Stimulated activated CD8-positive, alpha-beta memory T cell treated with anti-CD3 and anti-CD28 coated beads, Interleukin-12 subunit alpha, Interleukin-12 subunit beta, amount 100 ng/mL, for 4 hours (primary cell): ENCODE results near the gene PRKRIP1.
"Not testable (repeated sequence)": the region's sequence is repeated elsewhere in the genome, so short reads cannot be mapped to it uniquely, and the experiment has no call there.

Source experiments
- DNase-seq: peaks from one replicate; pipeline ENCODE4 v3.0.0-alpha.2; 2020; ENCODE audit warnings: low read depth

The PRKRIP1 gene

DNA sequence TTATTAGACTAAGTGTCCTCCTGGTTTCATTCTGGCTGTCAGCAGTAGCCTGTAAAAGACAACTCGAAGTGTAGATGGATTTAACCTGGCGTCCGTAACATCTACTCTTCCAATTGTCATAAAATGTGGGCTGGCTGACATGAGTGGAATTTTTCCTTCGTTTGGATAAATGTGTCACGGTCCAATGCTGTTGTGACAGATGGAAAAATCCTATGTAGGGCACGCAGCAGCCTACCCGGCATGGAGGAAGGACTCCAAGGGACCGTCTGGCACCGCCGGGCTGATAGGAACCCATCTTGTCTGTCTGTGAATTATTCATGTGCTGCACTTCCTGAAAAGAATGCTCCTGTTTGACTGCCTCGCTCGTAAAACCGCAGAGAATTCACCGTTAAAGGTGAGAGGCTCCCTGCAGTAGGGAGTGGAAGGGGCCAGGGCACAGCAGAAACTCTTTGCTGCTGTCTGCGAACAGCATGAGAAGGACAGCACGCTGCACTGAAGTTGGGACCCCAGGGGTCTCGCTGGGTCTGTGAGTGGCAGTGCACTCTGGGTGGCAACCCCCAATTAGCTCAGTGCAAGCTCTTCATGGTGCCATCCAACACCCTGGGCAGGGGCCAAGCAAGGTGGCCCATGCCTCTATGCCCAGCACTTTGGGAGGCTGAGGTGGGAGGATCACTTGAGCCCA is 35.6 kb downstream of the PRKRIP1 start:
- DNase-seq = peak; percentile 40

DNA sequence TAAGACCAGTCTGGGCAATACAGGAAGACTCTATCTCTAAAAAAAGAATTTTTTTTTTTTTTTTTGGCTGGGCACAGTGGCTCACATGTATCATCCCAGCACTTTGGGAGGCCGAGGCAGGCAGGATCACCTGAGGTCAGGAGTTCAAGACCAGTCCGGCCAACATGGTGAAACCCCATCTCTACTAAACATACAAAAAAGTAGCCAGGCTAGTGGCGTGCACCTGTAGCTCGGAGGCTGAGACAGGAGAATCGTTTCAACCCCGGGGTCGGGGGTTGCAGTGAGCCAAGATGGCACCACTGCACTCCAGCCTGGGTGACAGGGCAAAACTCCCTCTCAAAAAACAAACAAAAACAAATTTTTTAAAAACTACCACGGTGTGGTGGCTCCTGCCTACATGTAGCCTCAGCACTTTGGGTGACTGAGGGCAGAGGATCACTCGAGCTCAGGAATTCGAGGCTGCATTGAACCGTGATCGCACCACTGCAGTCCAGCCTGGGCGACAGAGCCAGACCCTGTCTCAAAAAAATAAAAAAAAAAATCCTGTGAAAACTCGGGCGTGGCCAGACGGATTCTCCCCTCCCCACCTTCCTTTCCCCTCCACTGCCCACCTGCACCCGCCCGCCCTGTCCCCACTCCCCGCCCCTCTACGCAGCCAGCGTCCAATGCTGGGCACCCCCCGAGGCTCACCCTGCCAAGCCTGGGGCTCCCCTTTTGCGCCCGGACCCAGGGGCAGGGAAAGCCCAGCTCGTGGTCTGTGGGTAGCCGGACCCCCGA is 36.5 kb downstream of the PRKRIP1 start:
- no peak for DNase-seq

DNA sequence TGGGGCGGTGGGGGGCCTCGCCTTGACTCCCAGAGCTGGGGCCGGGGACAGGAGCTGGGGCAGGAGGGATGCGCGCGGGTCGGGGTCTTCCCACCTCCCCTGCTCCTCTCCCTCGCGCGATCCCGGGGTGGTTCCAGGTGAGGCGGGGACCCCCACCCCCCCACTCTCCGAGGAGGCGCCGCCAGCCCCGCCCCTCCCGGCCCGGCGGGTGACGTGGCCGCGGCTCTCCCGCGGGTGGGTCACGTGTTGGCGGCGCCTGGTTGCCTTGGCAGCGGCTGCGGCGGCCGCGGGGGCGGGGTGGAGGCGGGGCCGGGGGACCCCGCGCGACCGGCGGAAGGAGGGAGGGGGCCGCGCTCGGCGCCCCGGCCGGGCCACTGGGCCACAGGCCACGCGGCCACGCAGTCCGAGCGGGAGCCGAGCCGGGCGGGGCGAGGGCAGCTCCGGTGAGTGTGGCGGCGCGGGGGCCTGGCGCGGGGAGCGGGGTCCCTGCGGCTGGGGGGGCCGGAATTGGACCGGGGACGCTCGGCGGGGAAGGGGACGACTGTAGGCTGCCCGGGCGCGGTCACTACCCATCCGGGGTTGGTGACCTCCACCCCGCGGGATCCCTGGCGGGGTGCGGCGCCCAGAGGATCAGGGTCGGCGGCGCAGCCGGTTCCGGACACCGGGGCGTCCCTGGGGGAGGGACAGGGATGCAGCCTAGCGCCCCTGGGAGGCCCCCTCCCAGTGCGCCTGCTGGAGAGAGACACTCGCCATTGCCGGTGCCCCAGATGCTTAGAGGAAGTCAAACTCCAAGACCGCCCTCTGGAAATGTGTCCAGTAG is 37.3 kb downstream of the PRKRIP1 start, which contains the start of gene ORAI2:
TSS of gene ORAI2 (plus strand) at position 357 of the 820 bp plus-strand sequence. CDS start 5,382 bp downstream, outside the sequence.
- DNase-seq = peak; percentile 88

DNA sequence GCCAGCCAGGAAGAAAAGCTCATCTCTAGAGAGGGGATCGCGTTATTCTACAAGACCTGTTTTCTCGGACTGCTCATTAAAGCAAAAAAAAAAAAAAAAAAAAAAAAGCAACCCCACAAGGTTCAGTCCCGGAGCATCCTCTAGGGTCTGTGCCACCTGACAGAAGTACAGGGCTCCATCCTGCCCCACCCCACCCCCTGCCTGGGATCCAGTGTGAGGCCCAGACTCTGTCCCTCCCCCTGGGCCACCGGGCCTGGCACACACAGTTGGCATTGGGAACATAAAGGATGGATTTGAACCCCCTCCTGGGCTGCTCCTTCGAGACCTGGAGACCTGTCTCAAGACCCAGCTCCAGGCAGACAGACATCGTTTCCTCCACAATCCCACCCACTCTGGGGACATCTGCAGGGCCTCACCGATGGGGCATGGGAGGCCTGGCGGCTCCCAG is 37.9 kb downstream of the PRKRIP1 start:
- no peak for DNase-seq

DNA sequence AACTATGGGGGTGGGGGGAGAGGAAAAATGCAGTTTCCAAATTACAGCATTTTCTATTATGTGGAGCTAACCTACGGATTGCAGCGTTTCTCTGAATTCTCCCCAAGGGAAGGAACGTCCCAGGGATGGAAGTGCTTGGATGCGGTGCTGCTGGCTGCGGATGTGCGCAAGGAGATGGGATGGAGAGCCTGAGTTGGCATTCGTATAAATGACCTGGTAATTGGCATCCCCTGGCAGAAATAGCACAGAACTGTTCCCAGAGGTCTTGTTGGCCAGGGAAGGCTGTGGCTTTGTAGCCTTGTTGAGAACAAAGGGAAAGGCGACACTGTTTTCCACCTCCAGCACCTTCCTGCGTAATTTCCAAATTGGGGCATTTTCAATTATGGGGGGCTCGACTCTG is 40.0 kb downstream of the PRKRIP1 start:
- DNase-seq = no peak

DNA sequence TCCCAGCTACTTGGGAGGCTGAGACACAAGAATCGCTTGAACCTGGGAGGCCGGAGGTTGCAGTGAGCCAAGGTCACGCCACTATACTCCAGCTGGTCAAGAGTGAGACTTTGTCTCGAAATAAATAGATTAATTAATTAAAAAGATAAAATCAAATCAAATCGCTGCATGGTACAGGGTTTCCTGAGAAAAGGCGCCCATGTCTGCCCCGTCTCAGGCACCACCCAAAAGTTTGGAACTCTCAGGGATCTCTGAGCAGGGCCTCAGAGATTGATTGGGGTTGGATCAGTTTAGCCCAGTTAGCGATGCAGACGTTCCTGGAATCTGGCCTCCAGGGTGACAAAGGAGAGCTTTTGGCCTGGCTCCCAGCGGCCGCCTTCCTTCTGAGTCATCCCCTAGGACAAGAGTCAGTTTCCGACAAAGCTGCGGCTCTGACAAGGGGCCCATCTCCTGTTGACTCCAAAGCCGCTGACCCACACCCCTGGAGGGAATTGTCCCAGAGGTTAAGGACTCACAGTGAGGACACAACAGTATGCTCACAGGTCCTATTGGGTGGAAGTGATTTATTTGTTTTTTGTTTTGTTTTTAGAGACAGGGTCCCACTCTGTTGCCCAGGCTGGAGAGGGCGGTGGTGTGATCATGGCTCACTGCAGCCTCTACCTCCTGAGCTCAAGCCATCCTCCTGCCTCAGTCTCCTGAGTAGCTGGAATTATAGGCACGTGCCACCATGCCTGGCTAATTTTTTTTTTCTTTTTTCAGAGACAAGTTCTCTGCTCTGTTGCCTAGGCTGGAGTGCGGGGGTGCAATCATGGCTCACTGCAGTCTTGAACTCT is 44.0 kb downstream of the PRKRIP1 start:
- DNase-seq = no peak

DNA sequence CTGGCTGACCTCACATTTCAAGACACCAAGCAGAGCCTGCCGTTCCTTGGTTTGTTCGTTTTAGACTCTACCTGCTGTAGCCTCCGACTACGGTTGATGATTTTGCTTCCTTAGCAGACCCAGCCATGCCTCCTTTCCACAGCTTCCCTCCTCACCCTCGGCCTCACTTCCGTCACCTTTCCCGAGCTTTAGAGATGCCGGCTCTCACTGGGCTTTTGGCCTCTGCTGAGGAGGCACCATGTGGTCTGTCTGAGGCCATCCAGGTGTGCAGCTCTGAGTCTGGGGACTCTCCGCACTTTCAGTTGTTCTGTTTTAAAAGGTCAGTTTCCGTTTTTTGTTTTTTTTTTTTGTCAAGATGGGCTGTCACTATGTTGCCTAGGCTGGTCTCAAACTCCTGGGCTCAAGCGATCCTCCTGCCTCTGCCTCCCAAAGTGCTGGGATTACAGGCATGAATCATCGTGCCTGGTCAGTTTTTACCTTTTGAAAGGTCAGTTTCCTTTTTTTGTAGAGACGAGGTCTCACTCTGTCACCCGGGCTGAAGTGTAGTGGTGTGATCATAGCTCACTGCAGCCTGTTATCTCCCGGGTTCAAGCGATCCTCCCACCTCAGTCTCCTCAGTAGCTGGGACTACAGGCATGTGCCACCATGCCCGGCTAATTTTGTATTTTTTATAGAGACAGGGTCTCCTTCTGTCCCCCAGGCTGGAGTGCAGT is 49.0 kb downstream of the PRKRIP1 start:
- DNase-seq = no peak

DNA sequence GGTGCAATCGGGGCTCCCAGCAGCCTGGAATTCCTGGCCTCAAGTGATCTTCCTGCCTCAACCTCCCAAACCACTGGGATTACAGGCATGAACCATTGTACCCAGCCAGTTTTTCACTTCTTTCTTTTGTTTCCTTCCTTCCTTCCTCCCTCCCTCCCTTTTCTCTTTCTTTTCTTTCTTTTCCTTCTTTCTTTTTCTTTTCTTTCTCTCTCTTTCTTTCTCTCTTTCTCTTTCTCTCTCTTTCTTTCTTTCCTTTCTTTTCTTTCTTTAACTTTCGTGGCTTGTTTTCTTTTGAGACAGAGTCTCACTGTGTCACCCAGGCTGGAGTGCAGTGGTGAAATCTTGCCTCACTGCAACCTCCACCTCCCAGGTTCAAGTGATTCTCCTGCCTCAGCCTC is 49.5 kb downstream of the PRKRIP1 start:
- DNase-seq = no peak

DNA sequence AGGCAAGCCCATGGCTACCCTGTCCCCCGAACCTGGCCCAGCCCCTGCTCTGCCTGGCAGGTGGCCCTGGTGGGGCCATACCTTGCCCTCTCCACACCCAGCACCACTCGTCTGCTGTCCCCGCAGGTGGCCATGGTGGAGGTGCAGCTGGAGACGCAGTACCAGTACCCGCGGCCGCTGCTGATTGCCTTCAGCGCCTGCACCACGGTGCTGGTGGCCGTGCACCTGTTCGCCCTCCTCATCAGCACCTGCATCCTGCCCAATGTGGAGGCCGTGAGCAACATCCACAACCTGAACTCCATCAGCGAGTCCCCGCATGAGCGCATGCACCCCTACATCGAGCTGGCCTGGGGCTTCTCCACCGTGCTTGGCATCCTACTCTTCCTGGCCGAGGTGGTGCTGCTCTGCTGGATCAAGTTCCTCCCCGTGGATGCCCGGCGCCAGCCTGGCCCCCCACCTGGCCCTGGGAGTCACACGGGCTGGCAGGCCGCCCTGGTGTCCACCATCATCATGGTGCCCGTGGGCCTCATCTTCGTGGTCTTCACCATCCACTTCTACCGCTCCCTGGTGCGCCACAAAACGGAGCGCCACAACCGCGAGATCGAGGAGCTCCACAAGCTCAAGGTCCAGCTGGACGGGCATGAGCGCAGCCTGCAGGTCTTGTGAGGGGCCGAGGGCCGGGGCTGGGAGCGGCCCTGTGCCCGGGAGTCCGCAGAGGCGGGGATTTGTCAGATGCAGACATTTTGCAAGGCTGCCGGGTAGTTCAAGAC is 50.4 kb downstream of the PRKRIP1 start:
- no peak for DNase-seq

DNA sequence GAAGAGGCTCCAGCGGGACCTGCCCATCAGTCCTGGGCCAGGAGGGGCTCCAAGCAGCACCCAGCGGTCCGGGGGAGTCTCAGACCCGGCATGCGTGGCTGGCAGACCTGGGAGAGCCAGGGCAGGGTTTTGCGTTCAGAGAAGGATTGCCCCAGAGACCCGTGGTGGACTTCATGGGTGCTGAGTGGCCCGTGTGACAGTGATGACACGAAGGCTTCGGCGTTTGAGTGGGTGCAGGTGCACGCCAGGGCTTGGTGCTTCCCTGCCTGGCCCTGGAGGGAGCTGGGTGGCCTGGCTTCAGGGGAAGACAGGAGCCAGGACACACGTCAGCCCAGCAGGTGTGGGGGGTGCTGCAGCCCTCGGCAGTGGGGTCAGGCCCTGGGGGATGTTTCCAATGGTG is 51.1 kb downstream of the PRKRIP1 start:
- no peak for DNase-seq

DNA sequence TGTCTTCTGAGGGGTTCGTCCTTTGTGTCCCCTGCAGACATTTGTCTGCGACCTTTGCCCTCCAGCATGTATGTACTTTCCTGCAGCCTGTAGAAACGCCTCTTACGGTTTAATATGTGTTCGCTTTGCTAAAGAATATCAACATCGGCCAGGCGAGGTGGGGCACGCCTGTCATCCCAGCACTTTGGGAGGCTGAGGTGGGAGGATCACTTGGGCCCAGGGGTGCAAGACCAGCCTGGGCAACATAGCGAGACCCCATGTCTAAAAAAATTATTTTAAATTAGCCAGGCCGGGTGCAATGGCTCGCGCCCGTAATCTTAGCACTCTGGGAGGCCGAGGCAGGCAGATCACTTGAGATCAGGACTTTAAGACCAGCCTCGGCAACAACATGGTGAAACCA is 53.0 kb downstream of the PRKRIP1 start:
- no peak for DNase-seq

DNA sequence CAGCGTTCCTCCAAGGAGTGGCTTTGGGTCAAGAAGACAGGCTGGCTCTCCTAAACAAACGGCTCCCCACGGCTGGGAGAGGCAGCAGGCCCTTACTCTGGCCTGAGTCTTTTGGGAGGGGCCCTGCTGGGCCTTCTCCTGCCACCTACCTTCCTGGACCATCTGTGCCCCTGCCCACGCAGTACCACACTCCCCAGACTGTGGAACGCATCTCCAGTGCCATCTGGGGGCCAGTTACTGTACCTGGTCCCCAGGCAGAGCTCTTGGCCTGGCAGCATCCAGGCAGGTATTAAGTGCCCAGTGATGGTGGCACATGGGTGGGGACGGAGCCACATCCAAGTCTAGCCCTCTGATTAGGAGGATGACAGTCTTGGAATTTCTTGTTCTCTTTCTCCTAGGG is 54.1 kb downstream of the PRKRIP1 start:
- DNase-seq = no peak

DNA sequence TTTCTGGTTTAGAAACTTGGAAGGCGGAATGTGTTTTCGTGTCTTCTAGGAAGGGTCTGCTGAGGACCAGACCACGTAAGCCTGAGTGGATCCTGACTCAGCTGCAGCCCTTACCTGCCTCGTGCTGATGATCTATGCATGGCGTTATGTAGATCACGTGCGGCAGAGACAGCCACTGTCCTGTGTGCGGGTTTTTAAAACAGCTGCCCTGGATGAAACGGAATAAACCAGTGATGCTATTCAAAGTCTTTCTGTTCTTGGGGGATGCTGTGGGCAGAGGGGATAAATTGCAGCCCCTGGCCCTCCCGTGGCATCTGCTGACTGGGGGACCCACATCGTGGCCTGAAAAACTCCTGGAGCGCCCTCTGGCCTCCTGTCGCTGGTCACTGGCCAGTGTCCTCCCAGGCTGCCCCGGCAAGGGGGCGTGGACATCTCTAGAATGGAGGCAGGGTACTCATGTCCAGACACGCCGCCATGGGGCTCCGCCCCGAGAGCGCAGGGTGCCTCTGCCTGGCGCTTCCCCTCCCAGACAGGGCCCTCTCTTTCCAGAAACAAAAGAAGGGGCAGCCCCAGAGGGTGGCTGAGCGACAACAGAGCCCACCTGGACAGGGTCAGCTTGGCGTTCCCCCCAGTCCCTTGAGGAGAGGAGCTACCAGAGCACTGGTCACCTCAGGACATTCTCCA is 55.4 kb downstream of the PRKRIP1 start:
- DNase-seq = no peak

DNA sequence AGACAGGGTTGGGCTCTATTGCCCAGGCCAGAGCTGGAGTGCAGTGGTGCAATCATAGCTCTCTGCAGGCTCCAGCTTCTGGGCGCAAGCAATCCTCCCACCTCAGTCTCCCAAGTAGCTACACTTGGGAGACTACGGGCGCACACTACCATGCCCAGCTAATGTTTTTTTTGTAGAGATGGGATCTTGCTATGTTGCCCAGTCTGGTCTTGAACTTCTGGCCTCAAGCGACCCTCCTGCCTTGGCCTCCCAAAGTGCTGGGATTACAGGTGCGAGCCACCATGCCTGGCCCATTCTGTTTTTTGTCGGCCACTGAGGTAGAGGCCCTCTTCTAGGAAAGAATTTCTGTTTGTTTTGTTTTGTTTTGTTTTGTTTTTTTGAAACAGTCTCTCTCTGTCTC is 56.3 kb downstream of the PRKRIP1 start:
- no peak for DNase-seq

DNA sequence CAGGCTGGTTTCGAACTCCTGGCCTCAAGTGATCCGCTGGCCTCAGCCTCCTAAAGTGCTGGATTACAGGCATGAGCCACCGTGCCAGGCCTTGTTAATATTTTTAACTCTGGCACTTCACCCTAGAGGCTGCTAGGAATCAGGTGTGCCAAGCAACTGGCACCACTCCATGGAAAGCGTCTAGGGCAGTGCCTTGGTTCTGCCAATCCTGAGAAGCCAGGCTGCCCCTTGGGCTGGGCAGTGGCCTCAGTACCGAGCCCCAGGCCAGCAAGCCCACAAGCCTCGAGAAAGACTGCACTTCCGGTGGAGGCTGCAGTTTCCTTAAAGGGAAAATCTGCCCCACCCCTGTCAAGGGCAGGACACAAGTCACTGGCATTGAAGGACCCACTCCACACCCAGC is 57.2 kb downstream of the PRKRIP1 start:
- no peak for DNase-seq

DNA sequence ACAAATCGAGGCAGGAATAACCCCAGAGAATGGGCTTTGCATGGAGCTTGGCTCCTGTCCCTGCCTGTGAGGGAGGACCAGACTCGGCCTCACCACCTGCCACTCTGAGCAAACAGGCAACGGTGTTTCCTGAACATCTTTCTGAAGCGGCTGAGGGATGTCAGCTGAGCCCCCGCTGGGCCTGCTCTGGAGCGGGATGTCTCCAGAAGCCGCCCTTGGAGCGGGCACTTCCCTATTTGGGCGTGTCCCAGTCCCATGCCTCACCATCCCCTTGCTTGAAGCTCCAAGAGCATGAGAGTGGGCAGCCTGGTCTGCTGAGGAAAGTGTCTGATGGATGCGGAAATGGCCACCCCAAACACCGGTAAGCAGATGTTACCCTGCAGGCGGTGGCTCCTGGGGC is 58.3 kb downstream of the PRKRIP1 start:
- no peak for DNase-seq

DNA sequence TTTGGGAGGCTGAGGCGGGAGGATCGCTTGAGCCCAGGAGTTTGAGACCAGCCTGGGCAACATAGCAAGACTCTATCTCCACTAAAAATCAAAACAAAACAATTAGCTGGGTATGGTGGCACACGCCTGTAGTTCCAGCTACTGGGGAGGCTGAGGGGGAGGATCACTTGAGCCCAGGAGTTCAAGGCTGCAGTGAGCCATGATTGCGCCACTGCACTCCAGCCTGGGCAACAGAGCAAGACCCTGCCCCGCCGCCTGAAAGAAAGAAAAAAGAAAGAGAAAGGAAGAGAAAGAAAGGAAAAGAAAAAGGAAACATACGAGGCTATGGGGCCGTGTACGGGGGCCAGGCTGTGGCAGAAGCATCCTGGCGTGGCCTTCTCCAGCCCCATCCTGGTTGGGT is 58.8 kb downstream of the PRKRIP1 start:
- DNase-seq = not testable (repeated sequence)

DNA sequence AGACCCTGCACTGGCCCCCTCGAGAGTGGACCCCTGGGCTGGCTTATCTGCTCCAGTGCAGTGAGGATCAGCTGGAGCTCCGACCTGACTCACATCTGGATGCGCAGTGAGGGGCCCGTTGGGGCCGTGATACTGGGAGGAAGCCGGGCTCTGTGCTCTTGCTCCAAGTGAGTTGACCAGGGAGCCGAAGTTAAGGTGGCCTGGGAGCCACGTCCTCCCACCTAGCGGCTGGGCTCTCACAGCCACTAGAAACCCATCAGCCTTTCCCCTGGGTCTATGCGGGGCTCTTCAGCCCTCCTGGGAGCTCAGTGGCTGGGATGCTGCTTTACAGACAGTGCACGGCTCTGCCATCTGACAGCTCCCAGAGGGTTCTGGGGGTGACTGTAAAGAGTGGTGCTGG is 59.4 kb downstream of the PRKRIP1 start:
- DNase-seq = no peak

DNA sequence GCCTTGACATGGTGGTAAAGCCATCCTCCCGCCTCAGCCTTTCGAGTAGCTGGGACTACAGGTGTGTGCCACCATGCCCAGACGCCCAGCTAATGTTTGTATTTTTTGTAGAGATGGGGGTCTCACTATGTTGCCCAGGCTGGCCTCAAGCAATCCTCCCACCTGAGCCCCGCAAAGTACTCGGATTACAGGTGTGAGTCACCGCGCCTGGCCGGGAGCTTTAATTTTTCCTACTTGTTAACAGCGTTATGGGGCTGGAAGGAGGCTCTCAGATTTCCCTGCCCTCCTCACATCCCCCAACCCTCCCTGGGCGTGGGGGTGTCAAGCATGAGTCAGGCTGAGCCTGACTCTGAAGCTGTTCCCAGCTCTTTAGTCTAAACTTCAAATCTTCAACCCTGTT is 60.2 kb downstream of the PRKRIP1 start:
- DNase-seq = no peak
